GM21529 (cell line): ENCODE measurements around the gene GDF10.

ENCODE experiments used
- ATAC-seq: cut with Tn5 transposase; IDR thresholded peaks from one replicate; pipeline ENCODE4 v1.9.1; 2021; ENCODE audit not compliant: unreplicated experiment

Gene GDF10, protein sequence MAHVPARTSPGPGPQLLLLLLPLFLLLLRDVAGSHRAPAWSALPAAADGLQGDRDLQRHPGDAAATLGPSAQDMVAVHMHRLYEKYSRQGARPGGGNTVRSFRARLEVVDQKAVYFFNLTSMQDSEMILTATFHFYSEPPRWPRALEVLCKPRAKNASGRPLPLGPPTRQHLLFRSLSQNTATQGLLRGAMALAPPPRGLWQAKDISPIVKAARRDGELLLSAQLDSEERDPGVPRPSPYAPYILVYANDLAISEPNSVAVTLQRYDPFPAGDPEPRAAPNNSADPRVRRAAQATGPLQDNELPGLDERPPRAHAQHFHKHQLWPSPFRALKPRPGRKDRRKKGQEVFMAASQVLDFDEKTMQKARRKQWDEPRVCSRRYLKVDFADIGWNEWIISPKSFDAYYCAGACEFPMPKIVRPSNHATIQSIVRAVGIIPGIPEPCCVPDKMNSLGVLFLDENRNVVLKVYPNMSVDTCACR

GRCh38 chr10:47299611-47300428, at the start of gene GDF10:
Gene GDF10, plus strand, starts transcription at chr10:47300197. Its CDS starts 455 bp downstream, at chr10:47300652.
- ATAC-seq: no peak

- ATAC-seq: no peak
Measured at GRCh38 chr10:47252093-47252780, 47.8 kb upstream of the GDF10 start.

GRCh38 chr10:47253030-47253637, 46.9 kb upstream of the GDF10 start:
- no peak for ATAC-seq

GRCh38 chr10:47253651-47254375, 46.2 kb upstream of the GDF10 start:
- no peak for ATAC-seq

- no peak for ATAC-seq
Measured at GRCh38 chr10:47254611-47255010, 45.4 kb upstream of the GDF10 start.

DNA sequence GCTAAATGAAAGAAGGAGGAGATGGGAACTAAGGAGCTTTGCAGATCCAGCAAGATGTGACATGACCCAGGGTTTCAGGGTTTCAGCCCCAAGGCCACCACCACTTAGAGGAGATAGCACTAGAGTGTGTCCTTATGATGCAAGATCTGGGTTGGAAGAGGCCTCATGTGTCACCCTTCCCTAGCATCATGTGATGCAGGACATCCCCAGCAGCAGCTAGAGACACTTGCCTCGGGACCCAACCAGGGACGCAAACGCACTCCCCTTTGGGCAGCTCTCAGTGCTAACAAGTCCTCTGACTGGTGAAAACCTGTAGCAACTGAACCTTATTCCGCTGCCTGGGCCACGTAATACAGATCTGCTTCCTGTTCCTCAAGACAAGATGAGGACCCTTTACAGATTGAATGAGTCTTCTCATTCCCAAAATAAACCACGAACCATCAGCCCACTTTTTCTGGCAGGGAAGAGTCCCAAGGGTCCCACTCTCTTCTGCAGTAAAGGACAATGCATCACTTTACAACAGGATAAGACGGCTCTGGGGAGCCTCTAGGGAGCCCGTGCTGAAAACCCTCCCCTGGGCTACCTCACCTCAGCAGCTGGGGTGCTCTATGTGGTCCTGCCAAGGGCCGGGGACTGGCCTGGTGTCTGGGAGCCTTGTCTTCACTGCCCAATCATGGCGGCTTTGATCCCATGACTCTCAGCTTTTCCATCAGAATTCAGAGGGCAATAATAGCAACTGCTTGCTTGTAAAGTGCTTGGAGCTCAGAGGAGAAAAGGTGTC, 44.8 kb upstream of the GDF10 start:
- no peak for ATAC-seq

DNA sequence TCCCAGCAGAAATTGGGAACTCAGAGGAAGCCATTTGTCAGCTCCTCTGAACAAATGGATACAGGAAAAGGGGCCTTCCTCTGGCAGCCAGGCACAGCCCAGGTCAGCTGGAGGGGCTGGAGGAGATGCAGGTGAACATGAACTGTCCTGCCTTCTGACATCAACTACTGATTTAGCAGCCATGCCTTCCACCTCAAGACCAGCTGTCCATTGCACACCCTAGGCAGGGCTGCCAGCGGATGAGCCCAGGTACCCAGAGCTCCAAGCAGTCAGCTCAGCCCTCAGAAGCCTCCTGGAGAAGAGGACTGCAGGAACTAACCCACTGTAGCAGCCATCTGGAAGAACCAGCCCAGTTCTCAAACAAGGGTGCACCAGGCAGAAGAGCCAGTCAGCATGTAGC, 44.1 kb upstream of the GDF10 start:
- no peak for ATAC-seq

DNA sequence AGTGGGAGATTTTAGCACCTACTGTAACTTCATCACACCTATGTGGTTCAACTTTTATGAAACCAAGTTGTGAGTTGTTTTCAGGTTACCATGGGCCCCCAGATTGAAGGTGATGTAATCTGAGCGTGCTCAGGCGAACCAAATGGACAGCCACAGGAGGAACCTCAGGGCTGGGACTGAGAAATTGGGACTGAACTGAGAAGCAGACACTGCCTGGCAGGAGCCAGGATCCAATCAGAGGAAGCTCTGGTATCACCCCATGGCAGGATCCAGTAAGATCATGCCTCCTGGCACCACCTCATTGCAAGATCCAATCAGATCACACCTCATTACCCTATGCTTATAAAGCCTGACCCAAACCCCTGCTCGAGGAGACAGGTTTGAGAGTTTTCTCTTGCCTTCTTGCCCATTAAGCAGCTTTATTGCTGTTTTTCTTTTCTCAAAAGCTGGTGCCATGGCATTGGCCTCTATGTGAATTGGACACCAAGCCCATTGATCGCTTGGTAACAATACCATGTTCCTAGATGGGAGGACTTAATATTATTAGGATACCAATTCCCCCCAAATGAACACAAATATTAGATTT, 43.2 kb upstream of the GDF10 start:
- no peak for ATAC-seq

DNA sequence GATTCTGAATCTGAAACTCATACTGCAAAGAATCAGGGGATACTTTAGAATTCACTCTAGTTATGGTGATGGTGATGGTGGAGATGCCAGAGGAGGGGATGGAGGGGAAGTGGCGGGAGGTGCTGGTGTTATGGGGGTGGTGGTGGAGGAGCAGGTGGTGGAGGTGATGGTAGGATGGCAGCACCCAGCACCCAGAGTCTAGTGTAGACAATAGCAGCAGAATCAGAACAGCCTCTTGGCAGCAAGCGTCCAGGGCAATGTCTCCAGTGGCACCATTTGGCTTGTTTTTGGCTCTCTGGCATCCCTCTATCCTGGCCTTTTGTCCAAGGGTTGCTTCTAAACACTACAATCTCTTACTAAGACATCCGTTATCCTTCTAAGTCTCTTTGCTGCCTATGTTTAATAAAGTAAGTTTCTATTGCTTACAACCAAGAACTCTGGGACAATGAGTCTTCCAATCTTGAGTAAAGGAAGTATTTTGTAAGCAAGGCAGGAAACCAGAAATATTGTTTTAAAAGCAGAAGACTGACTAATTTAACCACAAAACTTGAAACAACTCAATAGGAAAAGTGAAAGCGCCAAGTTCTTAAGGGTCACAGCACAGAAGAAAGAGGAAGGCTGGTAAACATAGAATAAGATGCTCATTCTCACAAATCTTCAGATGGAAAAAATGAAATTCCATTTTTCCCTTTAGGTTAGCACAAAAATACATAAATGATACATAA, 42.4 kb upstream of the GDF10 start:
- ATAC-seq: no peak

- no peak for ATAC-seq
Measured at GRCh38 chr10:47258921-47259320, 41.1 kb upstream of the GDF10 start.

DNA sequence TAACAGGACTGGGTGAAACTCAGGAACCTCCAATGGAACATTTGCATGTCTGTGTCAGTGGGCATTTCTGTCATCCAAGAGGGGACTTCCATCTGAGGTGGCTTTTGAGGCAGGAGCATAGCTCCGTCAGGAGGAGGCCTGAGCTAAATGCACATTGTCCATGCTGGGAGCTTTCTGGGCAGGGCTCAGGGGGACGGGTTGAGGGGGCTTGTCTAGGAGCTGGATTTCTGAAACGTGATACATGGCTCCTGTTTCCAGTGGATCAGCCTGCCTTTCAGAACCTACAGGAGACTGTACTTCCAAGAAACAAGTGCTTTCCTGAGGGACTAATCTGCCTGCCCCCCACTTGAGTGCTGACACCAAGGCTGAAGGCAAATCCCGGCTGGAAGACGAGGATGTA, 40.5 kb upstream of the GDF10 start:
- ATAC-seq: no peak

DNA sequence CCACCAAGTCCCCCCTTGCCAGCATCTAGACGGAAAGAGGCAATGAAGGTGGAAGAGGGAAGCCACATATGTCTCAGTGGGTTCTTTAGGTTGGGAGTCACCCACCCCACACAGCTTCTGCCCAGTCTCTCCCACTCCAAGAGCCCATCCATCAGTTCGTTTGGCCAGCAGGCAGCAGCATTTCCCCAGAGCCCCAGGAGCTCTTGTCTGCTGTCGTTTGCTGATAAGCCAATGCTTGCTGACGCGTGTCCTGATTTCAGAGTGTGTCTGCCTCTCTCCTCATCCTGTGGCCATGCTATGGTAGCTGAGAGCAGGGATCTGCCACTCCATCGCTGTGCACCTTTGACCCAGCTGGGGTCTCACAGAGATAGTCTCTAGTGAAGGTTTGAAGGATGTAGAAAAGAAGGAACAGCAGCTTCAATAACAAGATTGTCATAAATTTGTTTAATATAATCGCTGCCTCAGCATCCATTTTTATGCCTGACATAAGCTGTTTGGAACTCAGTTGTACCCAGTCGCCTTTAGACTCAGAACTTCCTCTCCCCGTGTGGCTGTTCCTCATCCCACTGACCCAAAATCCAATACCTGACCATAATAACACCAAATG, 39.4 kb upstream of the GDF10 start:
- no peak for ATAC-seq

DNA sequence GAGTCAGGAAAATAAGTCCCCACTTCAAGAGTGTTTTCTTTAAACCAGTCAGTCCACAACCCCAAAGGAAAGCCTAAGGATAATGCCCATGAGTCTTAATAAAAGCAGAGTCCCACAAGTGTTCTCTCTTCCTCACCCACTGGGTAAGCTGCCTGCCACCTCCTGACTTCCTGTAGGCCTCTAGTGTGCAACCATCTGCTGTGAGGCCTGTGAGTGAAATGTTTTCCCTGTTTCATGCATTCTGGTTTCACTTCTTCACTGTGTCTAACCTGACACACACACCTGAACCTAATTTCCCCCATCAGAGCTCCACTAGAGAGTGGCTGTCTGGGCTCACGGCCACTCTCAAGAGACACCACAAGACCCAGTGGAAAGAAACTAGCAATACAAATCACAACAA, 38.9 kb upstream of the GDF10 start:
- peak; percentile 99 for ATAC-seq

DNA sequence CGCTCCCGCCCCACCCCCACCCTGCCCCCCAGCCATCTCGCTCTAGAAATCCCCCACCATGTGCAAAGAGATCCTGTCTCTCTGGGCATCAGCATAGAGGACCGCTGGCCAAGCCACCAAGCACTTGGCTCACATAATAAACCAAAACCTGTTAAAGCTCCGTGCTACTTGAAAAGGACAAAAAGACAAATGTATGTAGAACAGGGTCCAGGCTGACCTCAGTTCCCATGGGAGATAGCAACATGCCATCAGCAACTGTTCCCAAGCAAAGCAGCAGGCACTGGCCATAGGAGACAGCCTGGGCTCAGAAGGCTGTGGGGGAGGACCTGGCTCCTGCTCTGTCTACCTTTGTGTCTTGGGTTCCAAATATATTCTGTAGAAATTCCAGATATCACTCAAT, 38.4 kb upstream of the GDF10 start:
- no peak for ATAC-seq

GRCh38 chr10:47262606-47263533, 37.1 kb upstream of the GDF10 start:
- no peak for ATAC-seq

DNA sequence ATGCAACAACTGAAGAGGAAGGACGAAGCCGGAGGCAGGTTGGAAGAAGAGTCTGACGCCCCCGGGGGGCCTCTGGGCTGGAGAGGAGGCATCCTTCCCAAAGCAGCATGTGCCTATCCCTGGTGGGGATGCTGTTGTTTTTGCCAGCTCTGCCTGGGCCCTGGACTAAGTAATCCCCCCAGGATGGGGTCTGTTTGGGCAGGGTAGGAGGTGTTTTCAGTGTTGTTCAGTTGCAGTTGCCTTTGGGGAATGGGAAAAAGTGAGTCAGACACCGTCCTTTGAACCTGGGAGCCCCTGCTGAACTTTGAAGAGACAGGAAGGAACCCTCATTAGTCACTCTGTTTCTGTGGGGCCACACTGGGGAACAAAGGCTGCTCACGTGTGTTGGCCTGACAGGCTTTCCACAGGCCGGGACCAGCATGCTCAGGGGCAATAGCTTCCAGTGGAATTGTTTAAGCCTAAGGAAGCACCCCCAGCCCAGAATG, 35.2 kb upstream of the GDF10 start:
- ATAC-seq: no peak

GRCh38 chr10:47266602-47267001, 33.4 kb upstream of the GDF10 start:
- ATAC-seq: no peak
